NK-92 (cell line): ENCODE measurements around the gene MEX3A.

Experiments
- DNase-seq: peaks from one replicate; lab custom pipeline; 2025; ENCODE audit not compliant: unreplicated experiment; lab: John Stamatoyannopoulos, UW

The MEX3A gene

DNA sequence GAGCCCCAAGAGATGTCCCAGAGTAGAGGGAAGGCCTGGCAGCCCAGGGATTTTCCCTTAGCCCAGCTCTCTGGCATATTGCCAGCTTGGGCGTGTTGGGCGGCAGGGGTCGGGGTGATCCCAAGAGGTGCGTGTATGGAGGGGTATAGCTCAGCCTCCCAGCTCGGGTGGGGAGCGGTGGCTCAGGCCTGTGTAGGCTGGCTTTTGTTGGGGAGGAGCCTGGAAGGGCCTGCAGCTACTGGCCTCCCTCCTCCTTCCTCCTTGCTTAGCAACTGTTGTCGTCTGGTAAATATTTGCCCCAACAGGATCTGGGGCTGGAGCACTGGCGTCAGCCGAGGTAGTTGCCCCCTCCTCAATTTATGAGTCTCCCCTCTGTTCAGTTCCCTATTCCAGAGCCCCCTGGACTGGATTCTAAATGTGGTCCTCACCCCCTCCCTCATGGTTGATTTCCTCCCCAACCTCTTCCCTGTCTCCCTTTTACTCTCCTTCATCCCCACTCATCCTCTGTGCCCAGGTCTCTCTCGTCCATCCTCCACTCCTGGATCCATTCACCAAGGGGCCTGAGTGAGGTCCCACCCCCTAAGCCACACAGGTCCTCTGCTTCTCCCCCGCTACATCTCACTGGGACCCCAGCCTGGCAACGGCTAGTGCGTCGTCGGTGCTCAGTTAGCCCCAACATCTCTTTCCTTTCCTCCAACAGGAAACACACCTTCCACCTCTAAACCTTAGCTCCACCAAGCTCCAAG lies 22.0 kb upstream of the MEX3A start:
- no peak for DNase-seq

GRCh38 chr1:156103521-156103947 lies 21.3 kb upstream of the MEX3A start:
- no peak for DNase-seq

DNA sequence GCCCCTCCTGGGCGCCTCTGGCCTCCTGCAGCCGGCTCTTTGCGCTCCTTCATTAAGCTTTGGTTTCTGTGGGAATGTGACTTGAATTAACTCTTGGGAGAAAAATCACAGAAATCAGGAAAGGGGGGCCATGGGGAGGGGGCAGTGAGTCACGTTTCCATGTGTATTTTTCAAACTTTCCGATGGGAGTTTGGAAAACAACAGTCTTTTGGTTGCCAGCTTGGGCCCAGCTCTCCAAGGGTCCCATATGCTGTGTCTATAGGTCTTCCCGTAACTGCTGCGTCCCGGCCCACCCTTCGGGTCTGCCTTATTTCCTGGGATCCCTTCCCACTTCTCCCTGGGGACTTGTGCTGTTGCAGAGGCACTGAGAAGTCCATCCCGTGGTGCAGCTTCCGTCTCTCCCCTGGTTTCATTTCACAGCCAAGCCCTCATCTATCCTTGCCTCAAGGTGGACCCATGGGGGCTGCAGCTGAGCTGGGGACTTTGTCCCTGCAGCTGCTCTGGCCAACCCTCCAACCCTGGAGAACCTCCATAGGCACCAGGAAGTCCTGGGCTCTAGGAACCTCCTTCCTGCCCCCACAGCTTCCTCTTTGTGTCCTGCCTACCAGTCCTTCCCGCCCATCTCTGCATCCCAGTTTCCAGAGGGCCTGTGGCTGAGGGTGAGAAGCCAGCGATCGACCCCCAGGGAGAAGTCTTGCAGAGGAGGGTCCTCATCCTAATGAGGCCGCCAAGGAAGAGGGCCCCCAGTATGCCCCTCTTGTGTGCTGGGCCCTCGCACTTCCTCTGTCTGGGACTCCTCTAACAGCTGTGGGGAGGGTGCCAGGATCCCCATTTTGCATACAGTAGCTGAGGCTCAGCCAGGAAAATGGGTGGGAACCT lies 20.6 kb upstream of the MEX3A start:
- no peak for DNase-seq

GRCh38 chr1:156101880-156102279 lies 19.6 kb upstream of the MEX3A start:
- DNase-seq = no peak

- DNase-seq = no peak
Observed at GRCh38 chr1:156100205-156100995, 18.1 kb upstream of the MEX3A start.

GRCh38 chr1:156099282-156099681 lies 17.0 kb upstream of the MEX3A start:
- DNase-seq = no peak

- no peak for DNase-seq
Observed at GRCh38 chr1:156098784-156099183, 16.5 kb upstream of the MEX3A start.

- DNase-seq = no peak
Observed at GRCh38 chr1:156097499-156098178, 15.4 kb upstream of the MEX3A start.

DNA sequence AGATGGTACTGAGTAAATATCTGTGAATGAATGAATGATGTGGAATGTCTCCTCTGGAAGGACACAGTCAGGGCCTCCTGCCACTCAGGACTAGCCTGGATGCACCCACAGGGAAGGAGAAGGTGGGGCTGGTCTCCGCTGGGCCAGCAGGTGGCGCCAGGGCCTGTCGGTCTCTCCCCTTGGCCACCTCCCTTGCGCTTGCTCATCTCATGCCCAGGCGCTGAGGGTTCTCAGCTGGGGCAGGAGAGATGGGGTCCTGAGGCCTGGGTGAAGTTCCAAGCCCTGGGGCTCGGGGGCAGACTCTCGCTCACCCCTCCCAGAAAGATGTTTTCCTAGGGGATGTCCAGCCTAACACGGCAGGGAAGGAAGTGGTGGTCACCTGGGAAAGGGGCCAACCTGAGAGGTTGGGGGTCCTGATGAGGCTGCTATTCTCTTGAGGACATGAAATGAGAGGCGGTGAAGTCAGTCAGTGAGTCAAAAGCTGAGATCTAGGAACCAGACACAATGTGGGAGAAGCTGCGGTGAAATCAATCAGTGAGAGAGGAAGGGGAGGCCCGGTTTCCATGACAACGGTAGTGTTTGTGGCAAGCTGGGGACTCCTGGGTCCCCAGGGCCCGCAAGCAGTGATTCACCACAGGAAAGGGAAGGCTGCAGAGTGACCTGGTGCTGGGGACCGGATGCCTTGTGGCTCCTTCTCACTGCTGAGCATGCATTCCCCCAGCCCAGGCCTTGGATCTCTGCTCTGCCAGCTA lies 14.6 kb upstream of the MEX3A start:
- DNase-seq = peak; percentile 17

- no peak for DNase-seq
Observed at GRCh38 chr1:156095906-156096508, 13.7 kb upstream of the MEX3A start.

- DNase-seq = no peak
Observed at GRCh38 chr1:156091610-156092009, 9.3 kb upstream of the MEX3A start.

- no peak for DNase-seq
Observed at GRCh38 chr1:156090840-156091188, 8.5 kb upstream of the MEX3A start.

DNA sequence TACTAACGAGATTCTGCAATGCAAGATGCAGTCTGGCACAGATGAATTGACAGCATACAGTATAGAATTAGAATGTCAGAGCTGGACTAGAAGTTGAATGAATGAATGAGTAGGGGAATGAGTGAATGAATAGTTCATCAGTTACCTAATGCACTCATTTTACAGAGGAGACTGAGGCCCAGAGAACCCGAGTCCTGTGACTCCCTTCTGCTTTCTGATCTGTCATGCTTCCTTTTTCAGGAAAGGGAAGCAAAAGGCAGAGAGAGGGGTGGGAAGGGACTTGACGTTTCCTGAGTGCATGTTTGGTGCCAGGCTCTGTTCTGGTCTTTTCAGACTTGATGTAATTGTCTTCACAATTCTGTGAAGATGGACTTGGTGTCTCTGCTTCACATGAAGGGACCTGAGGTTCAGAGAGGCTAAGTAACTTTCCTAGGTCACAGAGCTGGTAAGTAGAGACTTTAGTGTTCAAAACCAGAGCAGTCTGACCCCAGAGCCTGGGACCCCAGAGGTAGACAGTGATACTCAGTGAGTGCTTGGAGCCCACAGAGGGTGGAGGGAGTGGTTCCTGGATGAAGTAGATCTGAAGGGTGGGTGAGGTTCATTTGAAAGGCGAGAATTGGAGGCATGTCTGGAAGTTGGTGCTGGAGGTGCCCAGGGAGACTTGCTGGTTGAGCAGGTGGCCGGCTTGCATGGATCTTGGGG lies 8.0 kb upstream of the MEX3A start:
- DNase-seq = no peak

DNA sequence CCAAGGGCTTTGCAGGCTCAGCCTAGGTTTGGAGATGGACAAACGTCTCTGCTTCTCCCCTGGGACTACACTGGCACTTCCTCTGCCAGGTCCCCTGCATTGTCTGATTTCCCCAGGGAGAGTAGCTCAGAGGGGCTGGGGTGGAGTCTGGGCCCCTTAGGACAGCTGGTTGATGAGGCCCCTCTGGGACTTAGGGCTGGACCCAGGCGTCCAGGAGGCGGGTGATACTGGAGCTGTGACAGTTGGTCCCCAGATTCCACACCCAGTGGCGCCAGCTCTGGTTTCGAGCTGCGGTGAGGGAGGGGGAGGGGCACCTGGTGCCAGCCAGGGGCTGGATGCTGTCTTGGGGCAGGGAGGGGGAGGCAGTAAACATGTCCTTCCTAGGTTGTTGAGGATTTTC lies 7.4 kb upstream of the MEX3A start:
- DNase-seq = no peak

DNA sequence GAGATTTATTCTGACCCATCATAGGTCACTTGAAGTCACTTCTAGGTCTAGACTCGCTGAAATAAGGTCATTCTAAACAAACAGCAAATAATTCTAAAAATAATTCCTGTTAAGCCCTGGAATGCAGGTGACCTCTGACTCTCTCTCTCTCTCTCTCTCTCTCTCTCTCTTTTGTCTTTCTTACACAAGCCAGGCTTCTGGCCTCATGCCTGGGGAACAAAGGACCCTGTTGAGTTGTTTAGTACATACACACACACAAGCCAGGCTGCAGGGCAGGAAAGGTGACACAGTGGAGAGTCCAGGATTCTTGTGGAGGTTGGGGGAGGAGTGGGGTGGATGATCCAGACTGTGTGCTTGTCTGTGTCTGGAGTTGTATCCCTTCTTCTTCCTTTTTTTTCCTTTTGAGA lies 4.0 kb upstream of the MEX3A start:
- no peak for DNase-seq

DNA sequence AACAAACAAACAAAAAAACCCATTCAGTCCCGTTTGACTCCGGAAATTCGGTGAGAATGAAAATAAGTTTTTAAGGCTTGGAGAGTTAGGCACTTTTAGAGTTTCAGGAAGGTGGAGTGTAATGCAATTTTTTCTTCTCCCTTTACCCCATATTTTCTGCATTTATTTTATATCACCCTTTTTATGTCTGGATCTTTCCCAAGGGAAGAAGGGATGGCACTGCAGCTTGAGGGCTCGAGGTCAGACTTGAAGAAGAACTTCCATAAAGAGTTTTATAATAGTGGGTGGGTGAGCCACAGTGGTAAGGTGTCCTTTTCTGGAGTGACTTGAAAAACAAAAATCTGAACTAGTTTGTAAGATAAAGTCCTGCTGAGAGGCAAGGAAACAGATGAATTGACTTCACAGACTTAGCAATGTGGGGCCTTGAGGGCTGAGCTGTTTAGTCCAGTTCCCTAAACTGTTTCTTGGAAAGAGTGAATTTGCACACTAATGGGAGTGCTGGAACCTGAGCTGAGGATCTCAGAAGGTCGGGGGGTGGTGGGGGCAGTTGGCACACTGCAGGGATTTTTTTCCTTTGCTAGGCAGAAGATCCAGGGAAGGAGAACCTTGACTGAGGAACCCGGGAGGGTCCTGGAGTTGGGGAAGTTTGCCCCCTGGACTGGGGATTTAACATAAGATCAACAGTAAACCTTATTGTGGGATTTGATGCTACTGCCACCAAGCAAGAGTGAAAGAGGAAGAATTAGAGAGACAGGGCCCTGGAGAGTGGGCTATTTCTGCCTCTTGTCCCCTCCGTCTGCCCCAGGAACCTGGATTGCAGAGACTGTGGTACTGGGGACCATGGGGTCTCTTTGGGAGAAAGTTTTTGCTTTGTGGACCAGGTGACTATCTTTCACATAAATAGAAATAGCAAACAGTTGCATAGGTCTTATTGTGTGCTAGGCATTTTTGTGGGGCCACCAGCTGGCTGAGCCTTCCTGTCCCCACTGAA lies 1.8 kb upstream of the MEX3A start:
- DNase-seq = no peak

DNA sequence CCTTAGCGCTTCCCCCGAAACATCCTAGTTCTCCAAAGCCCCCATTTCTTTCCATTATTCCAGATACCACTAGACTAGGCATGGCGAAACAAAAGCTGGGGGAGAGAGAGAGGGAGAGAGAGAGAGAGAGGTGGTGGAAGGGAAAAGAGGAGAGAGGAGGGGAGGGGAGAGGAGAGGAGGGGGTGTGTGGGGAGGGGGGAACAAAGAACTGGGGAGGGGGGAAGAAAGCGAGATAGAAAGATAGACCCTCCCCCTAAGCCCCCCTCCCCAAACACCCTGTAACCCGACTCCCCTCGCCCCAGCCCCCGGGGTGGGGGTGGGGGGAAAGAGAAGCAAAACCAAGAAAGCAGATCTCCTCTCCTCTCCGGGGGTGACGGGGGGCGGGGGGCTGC lies 352 bp downstream of the MEX3A start:
- no peak for DNase-seq
